IMR-90 (cell line): ENCODE results near the gene TRIO.
A peak's percentile ranks its signal among the peaks of the same experiment; 100 is the strongest.

ENCODE experiments used
- BHLHE40 ChIP-seq: fragments of 150-350 bp; IDR thresholded peaks from 2 replicates; pipeline ENCODE4 v1.6.1; 2016; ENCODE audit warnings: mild to moderate bottlenecking, low read depth, low read length
- CEBPB ChIP-seq: IDR thresholded peaks from 2 replicates; pipeline ENCODE4 v1.6.1; 2012; ENCODE audit warnings: low read depth, low read length, improper control_type of control experiment
- CHD1 ChIP-seq: IDR thresholded peaks from 2 replicates; pipeline ENCODE4 v1.6.1; 2012; ENCODE audit warnings: low read depth, low read length, improper control_type of control experiment
- FOS ChIP-seq: fragments of 150-350 bp; IDR thresholded peaks from 2 replicates; pipeline ENCODE4 v1.6.1; 2016; ENCODE audit warnings: low read depth, low read length
- MAFK ChIP-seq: IDR thresholded peaks from 2 replicates; pipeline ENCODE4 v1.6.1; 2012; ENCODE audit warnings: low read depth, low read length, improper control_type of control experiment
- MAZ ChIP-seq: IDR thresholded peaks from 2 replicates; pipeline ENCODE4 v1.6.1; 2012; ENCODE audit warnings: low read depth, mild to moderate bottlenecking, low read length, improper control_type of control experiment, moderate library complexity, borderline replicate concordance
- POLR2A ChIP-seq: IDR thresholded peaks from 2 replicates; pipeline ENCODE4 v1.6.1; 2012; ENCODE audit warnings: mild to moderate bottlenecking, low read depth, low read length
- RAD21 ChIP-seq: IDR thresholded peaks from 2 replicates; pipeline ENCODE4 v1.6.1; 2012; ENCODE audit warnings: low read length, improper control_type of control experiment
- RCOR1 ChIP-seq: IDR thresholded peaks from 2 replicates; pipeline ENCODE4 v1.6.1; 2012; ENCODE audit warnings: mild to moderate bottlenecking, low read length, improper control_type of control experiment; ENCODE audit not compliant: insufficient replicate concordance
- SMC3 ChIP-seq: fragments of 150-350 bp; IDR thresholded peaks from 2 replicates; pipeline ENCODE4 v1.6.1; 2016; ENCODE audit warnings: low read depth, mild to moderate bottlenecking, antibody characterized with exemption, low read length, moderate library complexity
- TF ChIP-seq, protein P1 (sequence below): conservative IDR thresholded peaks from 2 replicates; pipeline ENCODE4 v1.5.1; 2012; ENCODE audit warnings: mild to moderate bottlenecking, low read depth, low read length, improper control_type of control experiment
- TF ChIP-seq, protein P2 (sequence below): fragments of 150-350 bp; IDR thresholded peaks from 2 replicates; pipeline ENCODE4 v1.6.1; 2017; ENCODE audit warnings: mild to moderate bottlenecking, antibody characterized with exemption, low read length, low read depth
- TF ChIP-seq, protein P3 (sequence below): fragments of 150-350 bp; IDR thresholded peaks from 2 replicates; pipeline ENCODE4 v1.6.1; 2016; ENCODE audit warnings: low read depth, mild to moderate bottlenecking, low read length, moderate library complexity, borderline replicate concordance

DNA sequence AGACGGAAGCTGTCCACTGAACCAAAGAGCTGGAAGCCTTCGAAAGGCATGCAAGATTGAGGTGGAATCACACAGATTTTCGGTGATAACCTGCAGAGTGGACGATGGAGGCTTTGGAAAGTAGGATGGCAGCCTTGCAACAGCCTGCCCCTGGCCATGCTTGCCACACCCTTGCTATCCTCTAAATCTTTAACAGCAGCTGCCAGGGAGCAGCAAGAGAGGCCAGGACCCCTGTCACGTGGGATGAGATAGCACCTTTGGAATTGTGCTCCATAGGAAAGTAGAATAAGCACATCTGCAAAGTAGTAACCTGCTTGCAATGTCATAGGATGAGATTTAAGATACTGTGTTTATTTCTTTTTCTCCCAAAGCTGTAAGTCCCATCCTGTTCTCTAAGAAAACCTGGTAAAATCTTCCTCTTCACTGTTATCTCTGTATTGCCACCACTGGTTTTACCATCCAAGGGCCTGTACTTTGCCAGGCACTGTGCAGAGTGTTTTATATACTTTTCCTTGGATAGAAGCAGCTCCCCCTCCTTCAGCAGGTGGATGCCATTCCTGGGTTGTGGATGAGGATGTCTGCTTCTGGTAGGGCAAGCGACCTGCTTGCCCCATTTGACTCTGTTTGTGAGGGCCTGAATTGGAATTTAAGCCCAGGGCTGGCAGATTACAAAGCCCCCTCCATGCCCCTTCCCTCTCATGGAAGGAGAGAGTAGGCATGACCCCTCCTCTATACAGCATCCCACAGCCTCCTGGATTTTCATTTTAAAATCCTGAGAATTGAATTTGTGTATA lies 10.1 kb downstream of the TRIO start:
- TF ChIP-seq POLR2A (peak; percentile 18; the same call in 1 of the 2 replicates), RCOR1 (no peak), FOS (no peak), SMC3 (no peak), CHD1 (no peak), BHLHE40 (no peak), RAD21 (no peak), MAFK (no peak), CEBPB (no peak), MAZ (no peak)
- TF ChIP-seq, protein P1, sequence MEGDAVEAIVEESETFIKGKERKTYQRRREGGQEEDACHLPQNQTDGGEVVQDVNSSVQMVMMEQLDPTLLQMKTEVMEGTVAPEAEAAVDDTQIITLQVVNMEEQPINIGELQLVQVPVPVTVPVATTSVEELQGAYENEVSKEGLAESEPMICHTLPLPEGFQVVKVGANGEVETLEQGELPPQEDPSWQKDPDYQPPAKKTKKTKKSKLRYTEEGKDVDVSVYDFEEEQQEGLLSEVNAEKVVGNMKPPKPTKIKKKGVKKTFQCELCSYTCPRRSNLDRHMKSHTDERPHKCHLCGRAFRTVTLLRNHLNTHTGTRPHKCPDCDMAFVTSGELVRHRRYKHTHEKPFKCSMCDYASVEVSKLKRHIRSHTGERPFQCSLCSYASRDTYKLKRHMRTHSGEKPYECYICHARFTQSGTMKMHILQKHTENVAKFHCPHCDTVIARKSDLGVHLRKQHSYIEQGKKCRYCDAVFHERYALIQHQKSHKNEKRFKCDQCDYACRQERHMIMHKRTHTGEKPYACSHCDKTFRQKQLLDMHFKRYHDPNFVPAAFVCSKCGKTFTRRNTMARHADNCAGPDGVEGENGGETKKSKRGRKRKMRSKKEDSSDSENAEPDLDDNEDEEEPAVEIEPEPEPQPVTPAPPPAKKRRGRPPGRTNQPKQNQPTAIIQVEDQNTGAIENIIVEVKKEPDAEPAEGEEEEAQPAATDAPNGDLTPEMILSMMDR: no peak
- TF ChIP-seq, protein P2, sequence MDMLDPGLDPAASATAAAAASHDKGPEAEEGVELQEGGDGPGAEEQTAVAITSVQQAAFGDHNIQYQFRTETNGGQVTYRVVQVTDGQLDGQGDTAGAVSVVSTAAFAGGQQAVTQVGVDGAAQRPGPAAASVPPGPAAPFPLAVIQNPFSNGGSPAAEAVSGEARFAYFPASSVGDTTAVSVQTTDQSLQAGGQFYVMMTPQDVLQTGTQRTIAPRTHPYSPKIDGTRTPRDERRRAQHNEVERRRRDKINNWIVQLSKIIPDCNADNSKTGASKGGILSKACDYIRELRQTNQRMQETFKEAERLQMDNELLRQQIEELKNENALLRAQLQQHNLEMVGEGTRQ: peak; percentile 37; the same call in 1 of the 2 replicates
- TF ChIP-seq, protein P3, sequence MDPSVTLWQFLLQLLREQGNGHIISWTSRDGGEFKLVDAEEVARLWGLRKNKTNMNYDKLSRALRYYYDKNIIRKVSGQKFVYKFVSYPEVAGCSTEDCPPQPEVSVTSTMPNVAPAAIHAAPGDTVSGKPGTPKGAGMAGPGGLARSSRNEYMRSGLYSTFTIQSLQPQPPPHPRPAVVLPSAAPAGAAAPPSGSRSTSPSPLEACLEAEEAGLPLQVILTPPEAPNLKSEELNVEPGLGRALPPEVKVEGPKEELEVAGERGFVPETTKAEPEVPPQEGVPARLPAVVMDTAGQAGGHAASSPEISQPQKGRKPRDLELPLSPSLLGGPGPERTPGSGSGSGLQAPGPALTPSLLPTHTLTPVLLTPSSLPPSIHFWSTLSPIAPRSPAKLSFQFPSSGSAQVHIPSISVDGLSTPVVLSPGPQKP: no peak
